ENCODE measurements around the gene RNF103.
"Not testable (repeated sequence)": the region's sequence is repeated elsewhere in the genome, so short reads cannot be mapped to it uniquely, and the experiment has no call there.

Gene RNF103

GRCh38 chr2:86623494-86624266, at the start of gene RNF103:
RNF103 (minus strand) TSS chr2:86623865; CDS start chr2:86622886, 979 bp downstream.
- peak; percentile 95 to 96 for DNase-seq

- no peak for DNase-seq
These were observed 49.3 kb upstream of the RNF103 start for GRCh38 chr2:86673011-86673410.

- no peak for DNase-seq
These were observed 48.4 kb upstream of the RNF103 start for GRCh38 chr2:86672027-86672545.

- DNase-seq, result no peak
These were observed 47.8 kb upstream of the RNF103 start for GRCh38 chr2:86671337-86671981.

- DNase-seq, result not testable (repeated sequence)
These were observed 45.7 kb upstream of the RNF103 start for GRCh38 chr2:86669323-86669722.

- no peak for DNase-seq
These were observed 37.7 kb upstream of the RNF103 start for GRCh38 chr2:86661333-86661732.

- no peak for DNase-seq
These were observed 26.5 kb upstream of the RNF103 start for GRCh38 chr2:86650188-86650587.

- no peak for DNase-seq
These were observed 25.7 kb upstream of the RNF103 start for GRCh38 chr2:86649119-86649947.

GRCh38 chr2:86648681-86649080, 25.0 kb upstream of the RNF103 start:
- no peak for DNase-seq

- no peak for DNase-seq
These were observed 23.2 kb upstream of the RNF103 start for GRCh38 chr2:86646865-86647264.

GRCh38 chr2:86646329-86646728, 22.7 kb upstream of the RNF103 start:
- DNase-seq, result no peak

GRCh38 chr2:86645752-86646151, 22.1 kb upstream of the RNF103 start:
- DNase-seq, result no peak

- DNase-seq, result no peak
These were observed 15.0 kb upstream of the RNF103 start for GRCh38 chr2:86638712-86639111.

GRCh38 chr2:86636842-86637241, 13.2 kb upstream of the RNF103 start:
- DNase-seq, result no peak

- no peak for DNase-seq
These were observed 10.7 kb upstream of the RNF103 start for GRCh38 chr2:86634352-86634751.

GRCh38 chr2:86633155-86633651, 9.5 kb upstream of the RNF103 start:
- no peak for DNase-seq

- no peak for DNase-seq
These were observed 9.0 kb upstream of the RNF103 start for GRCh38 chr2:86632672-86633071.

GRCh38 chr2:86631846-86632485, 8.3 kb upstream of the RNF103 start:
- DNase-seq, result no peak

GRCh38 chr2:86628091-86628522, 4.4 kb upstream of the RNF103 start:
- DNase-seq, result no peak

- DNase-seq, result no peak
These were observed 3.9 kb upstream of the RNF103 start for GRCh38 chr2:86627550-86627949.

- DNase-seq, result no peak
These were observed 1.4 kb upstream of the RNF103 start for GRCh38 chr2:86625096-86625495.

GRCh38 chr2:86624267-86624547, 542 bp upstream of the RNF103 start:
- DNase-seq, result no peak

- peak; percentile 57 to 58 for DNase-seq
These were observed 597 bp downstream of the RNF103 start for GRCh38 chr2:86623043-86623493.
